ENCODE data around the gene NDOR1.

Gene NDOR1

DNA sequence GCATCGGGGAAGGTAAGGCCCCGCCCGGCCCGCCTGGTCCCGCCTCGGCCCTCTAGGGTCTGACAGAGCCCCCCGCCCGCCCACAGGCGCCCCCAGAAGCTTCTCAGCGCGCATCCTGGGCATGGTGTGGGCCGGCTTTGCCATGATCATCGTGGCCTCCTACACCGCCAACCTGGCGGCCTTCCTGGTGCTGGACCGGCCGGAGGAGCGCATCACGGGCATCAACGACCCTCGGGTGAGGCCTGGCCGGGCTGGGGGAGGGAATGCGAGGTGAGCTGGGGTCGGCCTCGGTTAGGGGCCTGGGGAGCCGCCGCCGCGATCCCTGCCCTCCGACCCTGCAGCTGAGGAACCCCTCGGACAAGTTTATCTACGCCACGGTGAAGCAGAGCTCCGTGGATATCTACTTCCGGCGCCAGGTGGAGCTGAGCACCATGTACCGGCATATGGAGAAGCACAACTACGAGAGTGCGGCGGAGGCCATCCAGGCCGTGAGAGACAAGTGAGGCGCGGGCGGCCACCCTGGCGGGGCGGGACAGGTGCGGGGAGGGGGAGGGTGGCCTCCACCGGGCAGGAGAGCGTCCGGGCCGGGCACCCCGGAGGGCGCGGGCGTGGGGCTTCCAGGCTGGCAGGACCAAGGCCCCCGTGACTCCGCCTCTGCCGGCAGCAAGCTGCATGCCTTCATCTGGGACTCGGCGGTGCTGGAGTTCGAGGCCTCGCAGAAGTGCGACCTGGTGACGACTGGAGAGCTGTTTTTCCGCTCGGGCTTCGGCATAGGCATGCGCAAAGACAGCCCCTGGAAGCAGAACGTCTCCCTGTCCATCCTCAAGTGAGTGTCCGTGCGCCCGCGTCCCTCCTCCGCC lies 42.8 kb upstream of the NDOR1 start:
- Histone ChIP-seq H3K9ac (ENCODE audit: low read length) (no peak overlapping the region), H3K4me1 (ENCODE audit: insufficient read depth, low read length) (no peaks in the 10 kb centered on the region), H3K27me3 (ENCODE audit: control insufficient read depth in 1 of 2, insufficient read depth in 2 of 2, low read length in 2 of 2) (peaks cover 38 to 95% of the 10 kb centered on the region in 2 donors), H3K27ac (ENCODE audit: low read depth, low read length) (no peak overlapping the region), H3K9me3 (ENCODE audit: low read length) (no peaks in the 10 kb centered on the region), H3K4me3 (ENCODE audit: low read depth in 1 of 2, low read length in 2 of 2) (no peak overlapping the region), H3K36me3 (ENCODE audit: insufficient read depth, low read length) (no peaks in the 10 kb centered on the region)

DNA sequence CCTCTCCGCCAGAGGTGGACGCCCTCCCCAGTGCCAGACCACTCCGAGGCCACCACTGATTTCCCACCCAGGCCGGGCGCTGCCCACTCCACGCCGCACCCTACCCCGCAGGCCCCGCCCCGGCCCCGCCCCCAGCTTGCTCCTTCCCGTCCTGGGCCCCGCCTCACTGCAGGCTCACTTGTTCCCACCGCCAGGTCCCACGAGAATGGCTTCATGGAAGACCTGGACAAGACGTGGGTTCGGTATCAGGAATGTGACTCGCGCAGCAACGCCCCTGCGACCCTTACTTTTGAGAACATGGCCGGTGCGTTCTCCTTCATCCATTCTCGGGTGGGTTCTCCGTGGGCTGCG lies 42.2 kb upstream of the NDOR1 start:
- H3K4me3 ChIP-seq (ENCODE audit: low read depth in 1 of 2, low read length in 2 of 2), result no peak overlapping the region
- no peak overlapping the region for H3K9ac ChIP-seq (ENCODE audit: low read length)
- no peaks in the 10 kb centered on the region for H3K9me3 ChIP-seq (ENCODE audit: low read length)
- peaks cover 33 to 95% of the 10 kb centered on the region in 2 donors for H3K27me3 ChIP-seq (ENCODE audit: control insufficient read depth in 1 of 2, insufficient read depth in 2 of 2, low read length in 2 of 2)
- H3K27ac ChIP-seq (ENCODE audit: low read depth, low read length), result no peak overlapping the region
- no peaks in the 10 kb centered on the region for H3K36me3 ChIP-seq (ENCODE audit: insufficient read depth, low read length)
- no peaks in the 10 kb centered on the region for H3K4me1 ChIP-seq (ENCODE audit: insufficient read depth, low read length)

GRCh38 chr9:137163805-137164204 lies 41.7 kb upstream of the NDOR1 start:
- Histone ChIP-seq H3K27ac (ENCODE audit: low read depth, low read length) (no peak overlapping the region), H3K4me1 (ENCODE audit: insufficient read depth, low read length) (no peaks in the 10 kb centered on the region), H3K27me3 (ENCODE audit: control insufficient read depth in 1 of 2, insufficient read depth in 2 of 2, low read length in 2 of 2) (peaks cover 29 to 91% of the 10 kb centered on the region in 2 donors), H3K9ac (ENCODE audit: low read length) (no peak overlapping the region), H3K4me3 (ENCODE audit: low read depth in 1 of 2, low read length in 2 of 2) (no peak overlapping the region), H3K36me3 (ENCODE audit: insufficient read depth, low read length) (no peaks in the 10 kb centered on the region), H3K9me3 (ENCODE audit: low read length) (no peaks in the 10 kb centered on the region)

DNA sequence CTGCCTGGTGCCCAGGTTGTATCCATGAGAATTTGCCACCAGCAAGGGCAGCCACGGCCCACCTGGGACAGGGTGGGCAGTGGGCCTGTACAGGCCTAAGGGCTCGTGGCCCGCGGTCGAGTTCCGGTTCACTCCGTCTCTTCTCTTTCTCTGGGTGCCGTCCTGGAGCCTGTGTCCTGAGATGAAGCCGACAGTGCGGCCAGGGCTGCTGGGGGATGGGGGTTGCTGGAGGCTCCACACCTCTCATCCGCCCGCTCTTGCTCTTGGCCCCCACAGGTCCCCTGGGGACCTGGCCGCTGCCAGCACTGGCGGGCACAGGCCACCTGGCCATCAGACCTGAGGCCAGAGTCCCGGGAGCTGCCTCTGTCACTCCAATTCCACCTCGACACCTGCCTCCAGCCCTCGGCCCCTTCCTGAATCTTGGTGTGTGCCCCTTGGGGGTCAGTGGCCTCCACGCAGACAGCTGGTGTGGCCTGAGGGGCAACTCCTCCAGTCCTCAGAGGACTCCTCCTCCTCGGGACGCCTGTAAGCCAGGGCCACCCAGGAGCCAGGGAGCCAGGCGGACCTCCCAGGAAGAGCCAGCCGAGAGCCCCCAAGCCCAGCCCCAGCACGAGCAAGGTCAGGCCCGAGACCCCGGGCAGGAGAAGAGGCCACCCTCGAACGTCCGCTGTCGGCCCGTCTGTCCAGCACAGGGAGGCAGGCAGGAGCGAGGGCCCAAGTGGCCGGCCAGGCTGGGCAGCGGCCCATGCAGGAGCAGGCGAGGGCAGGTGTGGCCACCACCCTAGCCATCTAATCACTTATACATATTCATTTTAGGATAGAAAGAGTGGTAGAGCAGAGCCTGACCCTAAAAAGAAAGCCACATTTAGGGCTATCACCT lies 40.9 kb upstream of the NDOR1 start:
- no peaks in the 10 kb centered on the region for H3K36me3 ChIP-seq (ENCODE audit: insufficient read depth, low read length)
- H3K4me3 ChIP-seq (ENCODE audit: low read depth in 1 of 2, low read length in 2 of 2), result no peak overlapping the region
- no peaks in the 10 kb centered on the region for H3K9me3 ChIP-seq (ENCODE audit: low read length)
- H3K9ac ChIP-seq (ENCODE audit: low read length), result no peak overlapping the region
- peaks cover 21 to 90% of the 10 kb centered on the region in 2 donors for H3K27me3 ChIP-seq (ENCODE audit: control insufficient read depth in 1 of 2, insufficient read depth in 2 of 2, low read length in 2 of 2)
- no peak overlapping the region for H3K27ac ChIP-seq (ENCODE audit: low read depth, low read length)
- no peaks in the 10 kb centered on the region for H3K4me1 ChIP-seq (ENCODE audit: insufficient read depth, low read length)

DNA sequence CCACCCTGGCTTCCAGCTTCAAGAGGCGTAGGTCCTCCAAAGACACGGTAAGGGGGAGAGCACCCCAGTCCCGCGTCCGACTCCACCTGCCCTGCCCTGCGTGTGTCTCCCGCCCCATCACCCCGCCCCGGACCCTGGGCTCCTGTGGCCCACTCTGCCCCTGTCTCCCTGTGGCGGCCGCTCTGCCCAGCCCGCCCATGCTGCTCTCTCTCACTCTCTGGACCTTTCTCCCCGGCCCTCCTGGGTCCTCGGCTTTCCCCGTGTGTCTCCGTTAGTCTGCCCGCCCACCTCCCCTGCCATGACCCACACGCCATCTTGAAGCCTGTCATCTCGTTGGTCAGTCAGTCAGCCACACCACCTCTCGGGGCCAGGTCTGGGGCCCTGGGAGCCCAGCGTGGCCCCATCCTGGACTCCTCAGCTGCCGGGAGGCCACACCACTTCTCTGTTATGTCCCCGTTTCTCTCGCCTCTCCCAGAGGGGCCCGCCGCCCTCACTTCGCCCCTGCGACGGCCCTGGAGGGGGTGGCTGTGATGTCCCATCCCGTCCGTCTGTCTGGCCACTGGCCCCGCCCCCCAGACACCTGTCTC lies 40.2 kb upstream of the NDOR1 start:
- H3K27ac ChIP-seq (ENCODE audit: low read depth, low read length), result no peak overlapping the region
- H3K4me1 ChIP-seq (ENCODE audit: insufficient read depth, low read length), result no peaks in the 10 kb centered on the region

GRCh38 chr9:137166380-137167229 lies 38.9 kb upstream of the NDOR1 start:
- Histone ChIP-seq H3K27ac (ENCODE audit: low read depth, low read length) (no peak overlapping the region), H3K4me3 (ENCODE audit: low read depth in 1 of 2, low read length in 2 of 2) (no peak overlapping the region), H3K36me3 (ENCODE audit: insufficient read depth, low read length) (no peaks in the 10 kb centered on the region), H3K9ac (ENCODE audit: low read length) (no peak overlapping the region), H3K27me3 (ENCODE audit: control insufficient read depth in 1 of 2, insufficient read depth in 2 of 2, low read length in 2 of 2) (peaks cover 27 to 95% of the 10 kb centered on the region in 2 donors), H3K4me1 (ENCODE audit: insufficient read depth, low read length) (no peaks in the 10 kb centered on the region), H3K9me3 (ENCODE audit: low read length) (no peaks in the 10 kb centered on the region)

More for the DNA sequence above, 40.2 kb upstream of the NDOR1 start:
- H3K9ac ChIP-seq (ENCODE audit: low read length), result no peak overlapping the region
- H3K4me3 ChIP-seq (ENCODE audit: low read depth in 1 of 2, low read length in 2 of 2), result no peak overlapping the region
- H3K27me3 ChIP-seq (ENCODE audit: control insufficient read depth in 1 of 2, insufficient read depth in 2 of 2, low read length in 2 of 2), result peaks cover 23 to 90% of the 10 kb centered on the region in 2 donors
- H3K9me3 ChIP-seq (ENCODE audit: low read length), result no peaks in the 10 kb centered on the region
- no peaks in the 10 kb centered on the region for H3K36me3 ChIP-seq (ENCODE audit: insufficient read depth, low read length)

DNA sequence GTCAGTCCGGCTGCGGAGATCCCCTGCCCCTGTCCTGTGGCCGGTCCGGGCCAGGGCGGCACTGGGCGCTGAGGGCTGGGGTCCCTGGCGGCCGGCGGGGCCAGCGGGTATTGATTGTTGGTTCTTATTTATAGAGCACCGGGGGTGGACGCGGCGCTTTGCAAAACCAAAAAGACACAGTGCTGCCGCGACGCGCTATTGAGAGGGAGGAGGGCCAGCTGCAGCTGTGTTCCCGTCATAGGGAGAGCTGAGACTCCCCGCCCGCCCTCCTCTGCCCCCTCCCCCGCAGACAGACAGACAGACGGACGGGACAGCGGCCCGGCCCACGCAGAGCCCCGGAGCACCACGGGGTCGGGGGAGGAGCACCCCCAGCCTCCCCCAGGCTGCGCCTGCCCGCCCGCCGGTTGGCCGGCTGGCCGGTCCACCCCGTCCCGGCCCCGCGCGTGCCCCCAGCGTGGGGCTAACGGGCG lies 38.2 kb upstream of the NDOR1 start:
- Histone ChIP-seq H3K36me3 (ENCODE audit: insufficient read depth, low read length) (no peaks in the 10 kb centered on the region), H3K27ac (ENCODE audit: low read depth, low read length) (no peak overlapping the region), H3K9me3 (ENCODE audit: low read length) (no peaks in the 10 kb centered on the region), H3K27me3 (ENCODE audit: control insufficient read depth in 1 of 2, insufficient read depth in 2 of 2, low read length in 2 of 2) (peaks cover 27 to 95% of the 10 kb centered on the region in 2 donors), H3K9ac (ENCODE audit: low read length) (no peak overlapping the region), H3K4me1 (ENCODE audit: insufficient read depth, low read length) (no peaks in the 10 kb centered on the region), H3K4me3 (ENCODE audit: low read depth in 1 of 2, low read length in 2 of 2) (no peak overlapping the region)

GRCh38 chr9:137167747-137168572 lies 37.5 kb upstream of the NDOR1 start:
- peaks cover 27 to 93% of the 10 kb centered on the region in 2 donors for H3K27me3 ChIP-seq (ENCODE audit: control insufficient read depth in 1 of 2, insufficient read depth in 2 of 2, low read length in 2 of 2)
- no peak overlapping the region for H3K4me3 ChIP-seq (ENCODE audit: low read depth in 1 of 2, low read length in 2 of 2)
- H3K9ac ChIP-seq (ENCODE audit: low read length), result no peak overlapping the region
- H3K27ac ChIP-seq (ENCODE audit: low read depth, low read length), result no peak overlapping the region
- no peaks in the 10 kb centered on the region for H3K9me3 ChIP-seq (ENCODE audit: low read length)
- no peaks in the 10 kb centered on the region for H3K4me1 ChIP-seq (ENCODE audit: insufficient read depth, low read length)
- no peaks in the 10 kb centered on the region for H3K36me3 ChIP-seq (ENCODE audit: insufficient read depth, low read length)

DNA sequence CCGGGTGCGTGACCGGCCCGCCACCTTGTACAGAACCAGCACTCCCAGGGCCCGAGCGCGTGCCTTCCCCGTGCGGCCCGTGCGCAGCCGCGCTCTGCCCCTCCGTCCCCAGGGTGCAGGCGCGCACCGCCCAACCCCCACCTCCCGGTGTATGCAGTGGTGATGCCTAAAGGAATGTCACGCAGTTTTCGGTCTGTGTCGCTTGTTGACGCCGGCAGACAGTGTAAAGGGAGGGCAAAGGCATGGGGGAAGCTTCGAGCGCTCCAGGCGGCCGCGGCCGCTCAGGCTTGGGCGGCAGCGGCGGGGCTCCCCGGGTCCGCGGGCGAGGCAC lies 37.0 kb upstream of the NDOR1 start:
- no peaks in the 10 kb centered on the region for H3K36me3 ChIP-seq (ENCODE audit: insufficient read depth, low read length)
- H3K27ac ChIP-seq (ENCODE audit: low read depth, low read length), result no peak overlapping the region
- H3K27me3 ChIP-seq (ENCODE audit: control insufficient read depth in 1 of 2, insufficient read depth in 2 of 2, low read length in 2 of 2), result peaks cover 25 to 87% of the 10 kb centered on the region in 2 donors
- no peak overlapping the region for H3K9ac ChIP-seq (ENCODE audit: low read length)
- no peaks in the 10 kb centered on the region for H3K9me3 ChIP-seq (ENCODE audit: low read length)
- H3K4me1 ChIP-seq (ENCODE audit: insufficient read depth, low read length), result no peaks in the 10 kb centered on the region
- no peak overlapping the region for H3K4me3 ChIP-seq (ENCODE audit: low read depth in 1 of 2, low read length in 2 of 2)

Measured in muscle layer of colon (tissue), 2 donors.